GM21515 (cell line): ENCODE measurements around the gene PRKN.
"Not testable (repeated sequence)": the region's sequence is repeated elsewhere in the genome, so short reads cannot be mapped to it uniquely, and the experiment has no call there.

Source experiments
- ATAC-seq: cut with Tn5 transposase; IDR thresholded peaks from one replicate; pipeline ENCODE4 v1.9.1; 2021; ENCODE audit not compliant: unreplicated experiment

Gene PRKN

GRCh38 chr6:161882196-161882765 is 845.3 kb downstream of the PRKN start:
- ATAC-seq, result no peak

GRCh38 chr6:161880056-161880455 is 847.5 kb downstream of the PRKN start:
- no peak for ATAC-seq

GRCh38 chr6:161876231-161876630 is 851.3 kb downstream of the PRKN start:
- ATAC-seq, result no peak

GRCh38 chr6:161870236-161870901 is 857.2 kb downstream of the PRKN start:
- ATAC-seq, result no peak

GRCh38 chr6:161869491-161869890 is 858.1 kb downstream of the PRKN start:
- ATAC-seq, result no peak

GRCh38 chr6:161866570-161866969 is 861.0 kb downstream of the PRKN start:
- ATAC-seq, result no peak

- not testable (repeated sequence) for ATAC-seq
These were observed 866.5 kb downstream of the PRKN start for GRCh38 chr6:161861061-161861460.

GRCh38 chr6:161853657-161854056 is 873.9 kb downstream of the PRKN start:
- no peak for ATAC-seq

- ATAC-seq, result not testable (repeated sequence)
These were observed 876.1 kb downstream of the PRKN start for GRCh38 chr6:161851486-161851885.

GRCh38 chr6:161850562-161850961 is 877.0 kb downstream of the PRKN start:
- ATAC-seq, result no peak

- ATAC-seq, result no peak
These were observed 879.9 kb downstream of the PRKN start for GRCh38 chr6:161847628-161848027.

- ATAC-seq, result no peak
These were observed 882.8 kb downstream of the PRKN start for GRCh38 chr6:161844804-161845203.

- no peak for ATAC-seq
These were observed 884.5 kb downstream of the PRKN start for GRCh38 chr6:161843066-161843465.

- ATAC-seq, result no peak
These were observed 887.2 kb downstream of the PRKN start for GRCh38 chr6:161840380-161840779.

- no peak for ATAC-seq
These were observed 889.1 kb downstream of the PRKN start for GRCh38 chr6:161838306-161839035.

GRCh38 chr6:161837854-161838253 is 889.7 kb downstream of the PRKN start:
- ATAC-seq, result no peak

GRCh38 chr6:161837449-161837735 is 890.2 kb downstream of the PRKN start:
- ATAC-seq, result no peak

- ATAC-seq, result no peak
These were observed 890.7 kb downstream of the PRKN start for GRCh38 chr6:161836643-161837448.

- no peak for ATAC-seq
These were observed 891.9 kb downstream of the PRKN start for GRCh38 chr6:161835500-161836215.

- ATAC-seq, result no peak
These were observed 893.1 kb downstream of the PRKN start for GRCh38 chr6:161834426-161834825.
